Lung (tissue), 12 donors: Measurements from ENCODE around the gene FUT8. TPM values are rescaled to one million over a fixed set of nuclear protein-coding genes. Genes with fewer than 3 reads are reported as not detected.

Experiments used
- ATAC-seq: fragments of 200-7000 bp; cut with Tn5 transposase; one replicate; pipeline ENCODE4 v1.9.1; 2020; ENCODE audit warnings: moderate number of reproducible peaks; ENCODE audit not compliant: insufficient read depth, low FRiP score
- DNase-seq, 3 donors: peaks; one replicate each; pipeline ENCODE4 v3.0.0-alpha.2; 2013 to 2017
- H3K27ac ChIP-seq, 2 donors: one replicate each; pipeline ENCODE4 v1.5.1; 2013; ENCODE audit warnings: mild to moderate bottlenecking in 2 of 2, moderate library complexity in 2 of 2, control low read depth in 1 of 2, inconsistent platforms in 1 of 2, low read depth in 1 of 2, low read length in 1 of 2
- H3K27me3 ChIP-seq, 3 donors: one replicate each; pipeline ENCODE4 v1.5.1; 2013; ENCODE audit warnings: low read length in 2 of 3; ENCODE audit not compliant: control insufficient read depth in 3 of 3, insufficient read depth in 3 of 3
- H3K36me3 ChIP-seq, 4 donors: one replicate each; pipeline ENCODE4 v1.5.1; 2013; ENCODE audit warnings: low read length in 4 of 4, mild to moderate bottlenecking in 1 of 4, moderate library complexity in 1 of 4; ENCODE audit not compliant: control insufficient read depth in 4 of 4, insufficient read depth in 4 of 4
- H3K4me1 ChIP-seq, 5 donors: one replicate each; pipeline ENCODE4 v1.5.1; 2013; ENCODE audit warnings: low read length in 5 of 5, mild to moderate bottlenecking in 2 of 5, moderate library complexity in 1 of 5; ENCODE audit not compliant: control insufficient read depth in 5 of 5, insufficient read depth in 5 of 5
- H3K4me3 ChIP-seq: one replicate; pipeline ENCODE4 v1.5.1; 2013; ENCODE audit warnings: mild to moderate bottlenecking, control low read depth, moderate library complexity
- H3K9ac ChIP-seq, 2 donors: one replicate each; pipeline ENCODE4 v1.5.1; 2013; ENCODE audit warnings: low read length in 2 of 2, control low read depth in 1 of 2; ENCODE audit not compliant: insufficient read depth in 1 of 2
- H3K9me3 ChIP-seq, 4 donors: one replicate each; pipeline ENCODE4 v1.5.1; 2013; ENCODE audit warnings: low read length in 3 of 4, mild to moderate bottlenecking in 1 of 4, moderate library complexity in 1 of 4; ENCODE audit not compliant: control insufficient read depth in 4 of 4, insufficient read depth in 3 of 4
- WGBS, 2 donors: extraction: QIAGEN DNeasy Blood & Tissue Kit; methylation state at CpG; one replicate each; pipeline ENCODE4 v1.1.7; 2013; 5-methylcytosine and 5-hydroxymethylcytosine counted together
- polyA plus RNA-seq, 2 donors: library from polyadenylated mRNA; stranded (reverse); fragments of 200-250 nt; gene quantifications; one replicate each; pipeline ENCODE4 v1.2.1, GENCODE V29; 2013
- total RNA-seq, 2 donors: library from RNA; depleted of rRNA in 1 of 2; stranded (reverse); fragments of >200 nt in 1 of 2; gene quantifications; one replicate each; pipeline ENCODE4 v1.2.1, GENCODE V29; 2014 to 2021
- TF ChIP-seq, protein P1 (sequence below): IDR thresholded peaks from 2 replicates; pipeline ENCODE4 v1.5.1; 2012; ENCODE audit warnings: mild to moderate bottlenecking; ENCODE audit errors: control extremely low read depth, extremely low read depth
- donor health status: control.
- donor health status: control.
- donor health status: Bipolar disorder and iron deficiency.
- donor health status: healthy.
- donor health status: DM: yes; HTN: yes; CAD: no.

The FUT8 gene
- total and polyA plus RNA-seq, 4 donors, result 9.9 to 98.5 (median 25.8) TPM

DNA sequence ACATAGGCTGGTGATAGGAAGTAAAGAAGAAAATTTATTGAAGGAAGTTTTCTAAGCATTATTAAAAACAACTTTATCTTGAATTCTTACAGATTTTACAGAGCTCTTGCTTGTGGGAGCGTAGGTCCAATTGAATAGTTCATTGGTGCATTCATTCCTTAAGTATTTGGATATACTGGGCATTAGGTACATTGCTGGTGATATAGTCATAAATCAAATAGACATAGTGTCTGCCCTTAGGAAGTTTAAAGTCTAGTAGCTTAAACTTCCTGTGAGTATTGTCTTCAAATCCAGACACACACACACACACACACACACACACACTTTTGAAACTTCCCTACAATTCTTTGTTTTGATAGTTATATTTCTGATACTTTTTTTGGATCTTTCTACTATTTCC lies 226.7 kb downstream of the FUT8 start:
- H3K36me3 ChIP-seq, result no peaks in the 10 kb centered on the region
- ATAC-seq (no peak), DNase-seq (no peak)
- TF ChIP-seq, protein P1, sequence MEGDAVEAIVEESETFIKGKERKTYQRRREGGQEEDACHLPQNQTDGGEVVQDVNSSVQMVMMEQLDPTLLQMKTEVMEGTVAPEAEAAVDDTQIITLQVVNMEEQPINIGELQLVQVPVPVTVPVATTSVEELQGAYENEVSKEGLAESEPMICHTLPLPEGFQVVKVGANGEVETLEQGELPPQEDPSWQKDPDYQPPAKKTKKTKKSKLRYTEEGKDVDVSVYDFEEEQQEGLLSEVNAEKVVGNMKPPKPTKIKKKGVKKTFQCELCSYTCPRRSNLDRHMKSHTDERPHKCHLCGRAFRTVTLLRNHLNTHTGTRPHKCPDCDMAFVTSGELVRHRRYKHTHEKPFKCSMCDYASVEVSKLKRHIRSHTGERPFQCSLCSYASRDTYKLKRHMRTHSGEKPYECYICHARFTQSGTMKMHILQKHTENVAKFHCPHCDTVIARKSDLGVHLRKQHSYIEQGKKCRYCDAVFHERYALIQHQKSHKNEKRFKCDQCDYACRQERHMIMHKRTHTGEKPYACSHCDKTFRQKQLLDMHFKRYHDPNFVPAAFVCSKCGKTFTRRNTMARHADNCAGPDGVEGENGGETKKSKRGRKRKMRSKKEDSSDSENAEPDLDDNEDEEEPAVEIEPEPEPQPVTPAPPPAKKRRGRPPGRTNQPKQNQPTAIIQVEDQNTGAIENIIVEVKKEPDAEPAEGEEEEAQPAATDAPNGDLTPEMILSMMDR, result no peak
- WGBS, 2 donors, result 99 to 100% methylated on average over 1 of the region's 1 CpG
- H3K9ac ChIP-seq, result no peak overlapping the region
- H3K9me3 ChIP-seq, result peaks cover 0 to 7% (median 3%) of the 10 kb centered on the region in 4 donors
- no peak overlapping the region for H3K4me3 ChIP-seq
- H3K4me1 ChIP-seq, result no peaks in the 10 kb centered on the region
- no peaks in the 10 kb centered on the region for H3K27me3 ChIP-seq
- H3K27ac ChIP-seq, result no peak overlapping the region

DNA sequence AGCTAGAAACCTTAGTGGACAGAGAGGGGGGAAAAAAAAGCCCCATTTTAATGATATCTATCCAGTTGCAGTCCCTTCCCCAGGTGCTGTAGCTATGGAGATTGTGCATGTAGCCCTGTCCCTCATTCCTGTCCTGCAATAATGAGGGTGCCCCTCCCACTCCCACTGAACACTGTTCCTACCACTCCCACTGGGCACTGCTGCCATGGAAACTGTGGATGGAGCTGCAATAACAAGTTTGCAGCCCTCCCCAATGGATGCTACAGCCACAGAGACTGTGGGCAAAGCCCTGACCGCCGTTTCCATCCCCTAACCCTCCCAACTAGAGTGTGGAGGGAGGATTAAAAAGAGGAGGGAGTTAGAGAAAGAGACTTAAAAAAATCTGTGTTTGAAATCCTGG lies 238.3 kb downstream of the FUT8 start:
- Histone ChIP-seq H3K4me1 (no peaks in the 10 kb centered on the region), H3K9me3 (no peaks in the 10 kb centered on the region), H3K4me3 (no peak overlapping the region), H3K9ac (no peak overlapping the region), H3K36me3 (peaks cover 0 to 3% (median 0%) of the 10 kb centered on the region in 4 donors), H3K27me3 (no peaks in the 10 kb centered on the region), H3K27ac (no peak overlapping the region)
- ATAC-seq (no peak), DNase-seq (no peak)
- WGBS, 2 donors, result 91 to 94% methylated on average over 2 of the region's 2 CpGs
- TF ChIP-seq, protein P1, result no peak

DNA sequence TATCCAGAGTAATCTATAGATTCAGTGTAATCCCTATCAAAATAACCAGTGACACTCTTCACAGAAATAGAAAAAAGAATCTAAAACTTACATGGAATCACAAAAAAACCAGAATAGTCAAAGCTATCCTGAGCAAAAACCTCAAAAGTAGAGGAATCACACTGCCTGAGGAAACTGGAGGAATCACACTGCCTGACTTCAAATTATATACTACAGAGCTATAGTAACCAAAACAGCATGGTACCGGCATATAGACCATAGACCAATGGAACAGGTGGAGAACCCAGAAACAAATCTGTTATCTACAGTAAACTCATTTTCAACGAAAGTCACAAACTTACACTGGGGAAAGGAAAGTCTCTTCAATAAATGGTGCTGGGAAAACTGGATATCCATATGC lies 244.0 kb downstream of the FUT8 start:
- WGBS, 2 donors, result 96 to 97% methylated on average over 2 of the region's 2 CpGs

More for the DNA sequence above, 244.0 kb downstream of the FUT8 start:
- Histone ChIP-seq H3K27me3 (no peaks in the 10 kb centered on the region), H3K27ac (no peak overlapping the region), H3K9me3 (peaks cover 0 to 3% (median 0%) of the 10 kb centered on the region in 4 donors), H3K4me3 (no peak overlapping the region), H3K4me1 (no peaks in the 10 kb centered on the region), H3K36me3 (no peaks in the 10 kb centered on the region), H3K9ac (no peak overlapping the region)
- no peak for ATAC-seq
- TF ChIP-seq, protein P1, result no peak
- no peak for DNase-seq
